Esophagus (tissue), 2 donors: ENCODE results near the gene CELA1. TPM values are rescaled to one million over a fixed set of nuclear protein-coding genes. Genes with fewer than 3 reads are reported as not detected.

Experiments
- H3K27ac ChIP-seq, 2 donors: one replicate each; pipeline ENCODE4 v1.5.1; 2013; ENCODE audit warnings: low read depth in 2 of 2, mild to moderate bottlenecking in 2 of 2, inconsistent platforms in 1 of 2, low read length in 1 of 2, moderate library complexity in 1 of 2
- H3K27me3 ChIP-seq, 2 donors: one replicate each; pipeline ENCODE4 v1.6.1; 2013; ENCODE audit warnings: low read length in 2 of 2, control low read depth in 1 of 2, mild to moderate bottlenecking in 1 of 2; ENCODE audit not compliant: insufficient read depth in 2 of 2, control insufficient read depth in 1 of 2
- H3K36me3 ChIP-seq, 2 donors: one replicate each; pipeline ENCODE4 v1.6.1; 2013; ENCODE audit warnings: low read length in 1 of 2; ENCODE audit not compliant: control insufficient read depth in 2 of 2, insufficient read depth in 2 of 2
- H3K4me1 ChIP-seq, 2 donors: one replicate each; pipeline ENCODE4 v1.6.1; 2013; ENCODE audit warnings: low read length in 1 of 2; ENCODE audit not compliant: control insufficient read depth in 2 of 2, insufficient read depth in 2 of 2
- H3K4me3 ChIP-seq, 2 donors: one replicate each; pipeline ENCODE4 v1.5.1; 2013; ENCODE audit warnings: low read length in 2 of 2, mild to moderate bottlenecking in 2 of 2, low read depth in 1 of 2, moderate library complexity in 1 of 2
- H3K9me3 ChIP-seq, 2 donors: one replicate each; pipeline ENCODE4 v1.6.1; 2013; ENCODE audit warnings: mild to moderate bottlenecking in 2 of 2, low read depth in 1 of 2, low read length in 1 of 2, moderate library complexity in 1 of 2; ENCODE audit not compliant: control insufficient read depth in 2 of 2, insufficient read depth in 1 of 2
- WGBS, 2 donors: extraction: QIAGEN DNeasy Blood & Tissue Kit; methylation state at CpG; one replicate each; pipeline ENCODE4 v1.1.7; 2013; 5-methylcytosine and 5-hydroxymethylcytosine counted together
- polyA plus RNA-seq, 2 donors: library from polyadenylated mRNA; stranded (reverse); fragments of 200-250 nt; gene quantifications; one replicate each; pipeline ENCODE4 v1.2.3, GENCODE V29; 2013
- donor health status: healthy with polysubstance abuse.
- donor health status: Bipolar disorder and iron deficiency.

CELA1 gene
- polyA plus RNA-seq, 2 donors, result not detected

GRCh38 chr12:51364001-51364400 lies 17.5 kb upstream of the CELA1 start:
- Histone ChIP-seq H3K4me1 (no peaks in the 10 kb centered on the region), H3K36me3 (no peaks in the 10 kb centered on the region), H3K27ac (no peak overlapping the region), H3K27me3 (no peaks in the 10 kb centered on the region), H3K4me3 (no peak overlapping the region), H3K9me3 (no peaks in the 10 kb centered on the region)
- WGBS, 2 donors, result 82 to 92% methylated on average over 11 of the region's 11 CpGs

GRCh38 chr12:51362747-51363342 lies 16.4 kb upstream of the CELA1 start:
- Histone ChIP-seq H3K27me3 (no peaks in the 10 kb centered on the region), H3K27ac (no peak overlapping the region), H3K4me1 (no peaks in the 10 kb centered on the region), H3K4me3 (no peak overlapping the region), H3K36me3 (no peaks in the 10 kb centered on the region), H3K9me3 (no peaks in the 10 kb centered on the region)
- 78 to 80% methylated on average over 2 of the region's 2 CpGs for WGBS, 2 donors

- 85 to 90% methylated on average over 6 of the region's 6 CpGs for WGBS, 2 donors
- H3K27me3 ChIP-seq, result no peaks in the 10 kb centered on the region
- H3K36me3 ChIP-seq, result no peaks in the 10 kb centered on the region
- H3K4me3 ChIP-seq, result no peak overlapping the region
- no peaks in the 10 kb centered on the region for H3K9me3 ChIP-seq
- H3K4me1 ChIP-seq, result no peaks in the 10 kb centered on the region
- H3K27ac ChIP-seq, result no peak overlapping the region
Measured at GRCh38 chr12:51362307-51362706, 15.8 kb upstream of the CELA1 start.

GRCh38 chr12:51361161-51362016 lies 14.9 kb upstream of the CELA1 start:
- 79 to 86% methylated on average over 8 of the region's 8 CpGs for whole genome bisulfite sequencing, 2 donors
- Histone ChIP-seq H3K4me3 (no peak overlapping the region), H3K4me1 (no peaks in the 10 kb centered on the region), H3K36me3 (no peaks in the 10 kb centered on the region), H3K27ac (no peak overlapping the region), H3K9me3 (no peaks in the 10 kb centered on the region), H3K27me3 (no peaks in the 10 kb centered on the region)

- Histone ChIP-seq H3K27ac (no peak overlapping the region), H3K4me1 (no peaks in the 10 kb centered on the region), H3K36me3 (no peaks in the 10 kb centered on the region), H3K4me3 (no peak overlapping the region), H3K9me3 (no peaks in the 10 kb centered on the region), H3K27me3 (no peaks in the 10 kb centered on the region)
- WGBS, 2 donors, result 95 to 100% methylated on average over 2 of the region's 2 CpGs
Measured at GRCh38 chr12:51360315-51360714, 13.8 kb upstream of the CELA1 start.

- WGBS, 2 donors, result 90 to 92% methylated on average over 4 of the region's 4 CpGs
Measured at GRCh38 chr12:51359851-51360250, 13.4 kb upstream of the CELA1 start.

GRCh38 chr12:51358496-51358895 lies 12.0 kb upstream of the CELA1 start:
- Histone ChIP-seq H3K9me3 (no peaks in the 10 kb centered on the region), H3K36me3 (no peaks in the 10 kb centered on the region), H3K27ac (no peak overlapping the region), H3K27me3 (no peaks in the 10 kb centered on the region), H3K4me3 (no peak overlapping the region), H3K4me1 (no peaks in the 10 kb centered on the region)
- 90 to 93% methylated on average over 8 of the region's 8 CpGs for WGBS, 2 donors

More at GRCh38 chr12:51359851-51360250, 13.4 kb upstream of the CELA1 start:
- Histone ChIP-seq H3K27me3 (no peaks in the 10 kb centered on the region), H3K4me1 (no peaks in the 10 kb centered on the region), H3K27ac (no peak overlapping the region), H3K9me3 (no peaks in the 10 kb centered on the region), H3K36me3 (no peaks in the 10 kb centered on the region), H3K4me3 (no peak overlapping the region)

- 82 to 87% methylated on average over 10 of the region's 10 CpGs for WGBS, 2 donors
- H3K4me1 ChIP-seq, result no peaks in the 10 kb centered on the region
- H3K27me3 ChIP-seq, result no peaks in the 10 kb centered on the region
- H3K36me3 ChIP-seq, result no peaks in the 10 kb centered on the region
- H3K27ac ChIP-seq, result no peak overlapping the region
- H3K9me3 ChIP-seq, result no peaks in the 10 kb centered on the region
- no peak overlapping the region for H3K4me3 ChIP-seq
Measured at GRCh38 chr12:51357374-51358047, 11.0 kb upstream of the CELA1 start.

GRCh38 chr12:51351913-51352532 lies 5.5 kb upstream of the CELA1 start:
- Histone ChIP-seq H3K27ac (no peak overlapping the region), H3K9me3 (no peaks in the 10 kb centered on the region)

More at GRCh38 chr12:51351913-51352532, 5.5 kb upstream of the CELA1 start:
- Histone ChIP-seq H3K27me3 (no peaks in the 10 kb centered on the region), H3K36me3 (no peaks in the 10 kb centered on the region), H3K4me1 (no peaks in the 10 kb centered on the region), H3K4me3 (no peak overlapping the region)
- WGBS, 2 donors, result 53 to 55% methylated on average over 11 of the region's 11 CpGs
